Uterus (tissue), 2 donors: ENCODE data around the gene GREB1L.

Experiments
- CTCF ChIP-seq, 4 experiments: fragments of 200-600 bp in 2 of 4; fragments of 450-650 bp in 2 of 4; sonication (generic) in 2 of 4; IDR thresholded peaks; one replicate each; pipeline ENCODE4 v1.5.1; 2016 to 2019; ENCODE audit warnings: antibody characterized with exemption in 4 of 4, mild to moderate bottlenecking in 2 of 4, moderate library complexity in 1 of 4
- POLR2A ChIP-seq, 2 donors: fragments of 450-650 bp; IDR thresholded peaks; one replicate each; pipeline ENCODE4 v1.6.1; 2016; ENCODE audit warnings: antibody characterized with exemption in 2 of 2, mild to moderate bottlenecking in 1 of 2, moderate library complexity in 1 of 2

GRCh38 chr18:21257386-21257785 lies 15.4 kb downstream of the GREB1L start:
- no peak for TF ChIP-seq POLR2A (IDR thresholded peaks at IDR 0.05)
- TF ChIP-seq CTCF (IDR thresholded peaks at IDR 0.05) = no peak
